Esophagus squamous epithelium (tissue), 5 donors: ENCODE measurements around the gene LTBP3. TPM values are rescaled to one million over a fixed set of nuclear protein-coding genes. Genes with fewer than 3 reads are reported as not detected.
"Not testable (repeated sequence)": the region's sequence is repeated elsewhere in the genome, so short reads cannot be mapped to it uniquely, and the experiment has no call there.

Source experiments
- DNase-seq: peaks from one replicate; lab custom pipeline; 2025; lab: John Stamatoyannopoulos, UW
- H3K27ac ChIP-seq, 4 donors: fragments of 200-600 bp; sonication (generic); one replicate each; pipeline ENCODE4 v1.5.1; 2016 to 2019; ENCODE audit warnings: mild to moderate bottlenecking in 1 of 4
- H3K27me3 ChIP-seq, 4 donors: fragments of 200-600 bp; sonication (generic); 1 replicate in 3 of 4; 2 replicates in 1 of 4; pipeline versions ENCODE4 v1.5.1 to v1.6.0; 2017 to 2021; ENCODE audit warnings: antibody characterized with exemption in 1 of 4
- H3K36me3 ChIP-seq, 3 donors: fragments of 200-600 bp; sonication (generic); one replicate each; pipeline ENCODE4 v1.5.1; 2016 to 2019
- H3K4me1 ChIP-seq, 3 donors: fragments of 200-600 bp; sonication (generic); one replicate each; pipeline ENCODE4 v1.5.1; 2017 to 2019
- H3K4me3 ChIP-seq, 4 donors: fragments of 200-600 bp; sonication (generic); 1 replicate in 3 of 4; 2 replicates in 1 of 4; pipeline ENCODE4 v1.5.1; 2016 to 2019; ENCODE audit warnings: mild to moderate bottlenecking in 2 of 4, moderate library complexity in 1 of 4
- H3K9me3 ChIP-seq, 3 donors: fragments of 200-600 bp; sonication (generic); one replicate each; pipeline ENCODE4 v1.5.1; 2016 to 2019
- CTCF ChIP-seq, 6 experiments: fragments of 450-650 bp in 4 of 6; fragments of 200-600 bp in 2 of 6; sonication (generic) in 2 of 6; IDR thresholded peaks; one replicate each; pipeline ENCODE4 v1.5.1; 2016 to 2019; ENCODE audit warnings: antibody characterized with exemption in 6 of 6, mild to moderate bottlenecking in 4 of 6, moderate library complexity in 4 of 6
- POLR2A ChIP-seq, 4 donors: fragments of 450-650 bp; IDR thresholded peaks; one replicate each; pipeline ENCODE4 v1.6.1; 2017; ENCODE audit warnings: antibody characterized with exemption in 4 of 4, mild to moderate bottlenecking in 4 of 4, moderate library complexity in 3 of 4
- WGBS, 2 donors: methylation state at CpG; one replicate each; pipeline ENCODE4 v1.1.5; 2018; 5-methylcytosine and 5-hydroxymethylcytosine counted together
- intact Hi-C: fragments of 100-400 bp; cut with DNase I; formaldehyde crosslinking; loops from one replicate; pipeline ENCODE4 v1.15.0; 2022
- total RNA-seq, 4 donors: library from RNA; depleted of rRNA; stranded (reverse); fragments of >200 nt; gene quantifications; one replicate each; pipeline ENCODE4 v1.1.0, GENCODE V29; 2016
- donor health status: DM: yes; HTN: yes; CAD: no.

LTBP3 gene
- total RNA-seq, 4 donors from 2014 or later = 28.1 to 87.5 (median 54.0) TPM

DNA sequence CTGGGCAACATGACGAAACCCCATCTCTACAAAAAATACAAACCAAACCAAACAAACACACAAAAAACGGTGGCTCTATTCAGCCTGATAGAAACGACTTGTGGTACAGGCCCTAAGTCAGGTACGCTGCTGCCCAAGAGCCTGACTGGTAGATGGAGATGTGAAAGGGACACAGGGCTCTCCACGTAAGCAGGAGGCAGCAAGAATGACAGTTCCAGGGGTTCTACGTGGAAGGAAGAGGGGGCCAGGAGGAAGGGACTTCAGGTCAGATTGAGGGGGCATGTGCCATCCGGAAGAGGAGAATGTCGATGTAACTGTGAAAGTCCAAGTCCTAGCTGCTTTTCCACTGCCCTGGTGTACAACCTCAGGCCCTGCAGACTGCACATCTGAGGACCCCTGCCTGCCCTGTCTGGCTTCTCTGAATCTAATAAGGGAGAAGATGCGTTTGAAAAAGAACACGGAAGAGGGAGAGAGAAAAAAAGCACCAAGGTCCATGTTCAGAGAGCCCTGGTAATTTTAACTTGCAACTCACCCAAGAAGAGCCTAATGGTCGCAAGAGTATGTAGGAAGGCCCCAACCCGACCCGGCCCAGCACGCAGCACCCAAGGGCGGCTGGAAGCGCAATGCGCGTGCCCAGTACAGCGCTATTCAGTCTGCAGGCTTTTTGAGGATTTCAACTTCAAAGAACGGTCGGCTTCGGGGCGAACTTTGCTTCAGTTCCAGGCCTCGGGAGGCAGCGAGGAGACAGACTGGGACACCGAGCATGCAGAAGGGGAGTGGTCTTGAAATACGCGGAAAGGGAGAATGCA lies 11.2 kb upstream of the LTBP3 start:
- H3K27ac ChIP-seq = peak overlapping the region; percentile 96 to 99 (median 98)
- H3K4me3 ChIP-seq = peak overlapping the region; percentile 53 to 92 (median 84)
- DNase-seq = no peak
- 3 to 6% methylated on average over 16 to 22 of the region's 28 CpGs for WGBS, 2 donors
- TF ChIP-seq POLR2A (IDR thresholded peaks at IDR 0.05) (no peak), CTCF (IDR thresholded peaks at IDR 0.05) (no peak)
- peaks cover 39 to 81% (median 42%) of the 10 kb centered on the region in 3 donors for H3K4me1 ChIP-seq
- H3K36me3 ChIP-seq = peaks cover 0 to 24% (median 0%) of the 10 kb centered on the region in 3 donors
- no peaks in the 10 kb centered on the region for H3K9me3 ChIP-seq
- no peaks in the 10 kb centered on the region for H3K27me3 ChIP-seq
- intact Hi-C loops = no loop called here

DNA sequence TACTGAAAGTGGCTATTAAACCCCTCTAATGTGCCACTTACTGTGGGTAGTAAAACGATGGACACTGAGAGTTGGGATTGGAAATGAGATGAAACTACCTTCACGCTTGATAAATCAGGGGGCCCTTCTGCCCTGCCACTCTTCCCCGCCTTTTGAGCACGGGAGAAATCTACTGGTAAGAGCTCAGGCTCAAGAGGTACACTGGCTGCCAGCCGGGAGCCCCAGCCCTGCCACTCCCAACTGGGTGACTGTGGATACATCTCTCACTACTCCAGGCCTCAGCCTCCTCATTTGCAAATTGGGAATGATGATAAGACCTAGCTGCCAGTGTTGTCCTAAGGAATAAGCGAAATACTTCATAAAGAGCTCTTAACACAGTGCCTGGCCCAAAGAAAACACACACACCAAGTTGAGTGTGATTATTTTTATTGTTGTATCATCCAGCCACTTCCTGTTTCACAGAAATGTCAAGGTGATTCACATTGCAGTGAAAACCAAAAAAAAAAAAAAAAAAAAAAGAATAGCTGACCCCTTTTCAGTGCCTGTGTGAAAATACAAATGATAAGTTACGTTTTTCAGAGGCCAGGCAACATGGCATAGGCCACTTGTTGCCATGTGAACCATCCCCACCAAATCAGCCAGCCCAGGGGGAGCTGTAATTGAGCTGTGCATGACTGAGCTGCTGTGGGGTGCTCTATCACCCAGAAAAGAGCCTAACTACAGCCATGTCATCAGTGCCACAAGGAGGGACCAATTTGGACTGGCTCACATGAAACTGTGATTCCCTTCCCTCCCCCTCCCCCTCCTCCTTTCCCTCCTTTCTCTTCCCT lies 7.7 kb upstream of the LTBP3 start:
- TF ChIP-seq CTCF (IDR thresholded peaks at IDR 0.05) (no peak), POLR2A (IDR thresholded peaks at IDR 0.05) (no peak)

GRCh38 chr11:65564879-65565559 lies 6.9 kb upstream of the LTBP3 start:
- H3K27me3 ChIP-seq, H3K4me3 ChIP-seq, intact Hi-C loops, H3K9me3 ChIP-seq, DNase-seq: not testable (repeated sequence)
- Histone ChIP-seq H3K4me1 (peaks cover 25 to 60% (median 30%) of the 10 kb centered on the region in 3 donors), H3K27ac (peak overlapping the region in 3 of 4 donors; percentile 36 to 45 (median 41)), H3K36me3 (peaks cover 0 to 24% (median 0%) of the 10 kb centered on the region in 3 donors)
- 73 to 77% methylated on average over 5 to 12 of the region's 12 CpGs for WGBS, 2 donors

More for the DNA sequence above, 7.7 kb upstream of the LTBP3 start:
- H3K36me3 ChIP-seq = peaks cover 0 to 24% (median 0%) of the 10 kb centered on the region in 3 donors
- H3K9me3 ChIP-seq = no peaks in the 10 kb centered on the region
- intact Hi-C loops = no loop called here
- H3K4me1 ChIP-seq = peaks cover 20 to 57% (median 23%) of the 10 kb centered on the region in 3 donors
- WGBS, 2 donors = 62 to 78% methylated on average over 7 of the region's 7 CpGs
- H3K4me3 ChIP-seq = no peak overlapping the region
- no peaks in the 10 kb centered on the region for H3K27me3 ChIP-seq
- H3K27ac ChIP-seq = peak overlapping the region; percentile 21 to 45 (median 38)
- no peak for DNase-seq

- no peak for DNase-seq
- H3K4me1 ChIP-seq = peaks cover 29 to 62% (median 37%) of the 10 kb centered on the region in 3 donors
- peaks cover 0 to 22% (median 0%) of the 10 kb centered on the region in 3 donors for H3K36me3 ChIP-seq
- H3K27me3 ChIP-seq = no peaks in the 10 kb centered on the region
- H3K27ac ChIP-seq = no peak overlapping the region
- intact Hi-C loops = no loop called here
- WGBS, 2 donors = 93 to 96% methylated on average over 4 of the region's 4 CpGs
- H3K4me3 ChIP-seq = no peak overlapping the region
- H3K9me3 ChIP-seq = no peaks in the 10 kb centered on the region
- TF ChIP-seq POLR2A (IDR thresholded peaks at IDR 0.05) = no peak
- no peak for TF ChIP-seq CTCF (IDR thresholded peaks at IDR 0.05)
Measured at GRCh38 chr11:65563601-65564000, 5.4 kb upstream of the LTBP3 start.

GRCh38 chr11:65562788-65563187 lies 4.6 kb upstream of the LTBP3 start:
- Histone ChIP-seq H3K27me3 (no peaks in the 10 kb centered on the region), H3K27ac (no peak overlapping the region), H3K9me3 (no peaks in the 10 kb centered on the region), H3K4me3 (no peak overlapping the region), H3K36me3 (peaks cover 0 to 14% (median 0%) of the 10 kb centered on the region in 3 donors), H3K4me1 (peaks cover 27 to 62% (median 30%) of the 10 kb centered on the region in 3 donors)
- intact Hi-C loops = no loop called here
- TF ChIP-seq CTCF (IDR thresholded peaks at IDR 0.05) (no peak), POLR2A (IDR thresholded peaks at IDR 0.05) (no peak)
- 76 to 80% methylated on average over 1 to 9 of the region's 9 CpGs for WGBS, 2 donors
- DNase-seq = no peak
